Measurements from ENCODE around the gene CNPY4. TPM values are rescaled to one million over a fixed set of nuclear protein-coding genes. Genes with fewer than 3 reads are reported as not detected.
A peak's percentile ranks its signal among the peaks of the same experiment; 100 is the strongest.

CNPY4 gene
- total RNA-seq, 2 experiments from 2014 or later = 20.9 to 26.7 TPM

GRCh38 chr7:100130608-100131453 is 11.4 kb downstream of the CNPY4 start:
- TF ChIP-seq CTCF (conservative IDR thresholded peaks at IDR 0.05; ENCODE audit: low read length) (peak; percentile 81), EZH2phosphoT487 (IDR thresholded peaks at IDR 0.05; ENCODE audit: borderline replicate concordance, low read depth, low read length) (no peak)
- peaks cover 38% of the 10 kb centered on the region for H3K4me1 ChIP-seq (ENCODE audit: insufficient read depth, low read length, poor library complexity, severe bottlenecking)
- H3K36me3 ChIP-seq (ENCODE audit: insufficient read depth, low read length) = no peaks in the 10 kb centered on the region
- H3K4me2 ChIP-seq (ENCODE audit: low read length) = peak overlapping the region; percentile 60; the same call in 1 of the 2 replicates
- no TSS peak for BruUV-seq (replicated peaks)
- no peaks in the 10 kb centered on the region for H3K9me3 ChIP-seq (ENCODE audit: low read length)
- peak overlapping the region; percentile 27; the same call in 1 of the 2 replicates for H2AFZ ChIP-seq (ENCODE audit: low read length)
- ChIA-PET POLR2A (interaction anchor here (0.5 to 0.9 kb wide), 3 partner anchors 29 to 781 kb away, joined by 3 to 5 read pairs (median 4); partner anchors contain the start of genes AP4M1 and MCM7), CTCF (ENCODE audit: unreplicated experiment) (interaction anchor here (0.6 to 1.7 kb wide), 4 partner anchors 29 to 160 kb away, joined by 3 to 4 read pairs (median 3); partner anchors contain the start of gene AP4M1)
- H3K4me3 ChIP-seq (ENCODE audit: low read depth, low read length, poor library complexity, severe bottlenecking) = no peak overlapping the region
- no peaks in the 10 kb centered on the region for H3K79me2 ChIP-seq (ENCODE audit: insufficient read depth, low read depth, low read length)
- no peaks in the 10 kb centered on the region for H4K20me1 ChIP-seq (ENCODE audit: insufficient read depth, low read length)
- intact Hi-C loops (cut with micrococcal nuclease; ENCODE audit: unreplicated experiment) = loop anchor here (1.0 to 10.0 kb wide), 3 partner anchors 139 to 214 kb away; no protein-coding TSS in a partner anchor
- H3K9me2 ChIP-seq (ENCODE audit: insufficient read depth, low read length) = no peaks in the 10 kb centered on the region
- peak; percentile 78 for DNase-seq (ENCODE audit: low spot score)
- H3K27ac ChIP-seq (ENCODE audit: low read depth, low read length, poor library complexity, severe bottlenecking) = no peak overlapping the region

GRCh38 chr7:100132126-100132525 is 12.7 kb downstream of the CNPY4 start:
- no TSS peak for BruUV-seq (replicated peaks)
- no peaks in the 10 kb centered on the region for H3K9me3 ChIP-seq (ENCODE audit: low read length)
- no peaks in the 10 kb centered on the region for H3K36me3 ChIP-seq (ENCODE audit: insufficient read depth, low read length)
- ChIA-PET POLR2A (interaction anchor here (0.5 to 1.1 kb wide), 4 partner anchors 31 to 271 kb away, joined by 3 to 9 read pairs (median 4); no protein-coding TSS in a partner anchor), CTCF (ENCODE audit: unreplicated experiment) (no interaction called here)
- no peak overlapping the region for H2AFZ ChIP-seq (ENCODE audit: low read length)
- DNase-seq (ENCODE audit: low spot score) = no peak
- no peaks in the 10 kb centered on the region for H4K20me1 ChIP-seq (ENCODE audit: insufficient read depth, low read length)
- H3K4me2 ChIP-seq (ENCODE audit: low read length) = peak overlapping the region; percentile 27; the same call in 1 of the 2 replicates
- peaks cover 34% of the 10 kb centered on the region for H3K4me1 ChIP-seq (ENCODE audit: insufficient read depth, low read length, poor library complexity, severe bottlenecking)
- intact Hi-C loops (cut with micrococcal nuclease; ENCODE audit: unreplicated experiment) = loop anchor here (1.0 to 10.0 kb wide), 4 partner anchors 85 to 275 kb away; no protein-coding TSS in a partner anchor
- no peaks in the 10 kb centered on the region for H3K79me2 ChIP-seq (ENCODE audit: insufficient read depth, low read depth, low read length)
- no peaks in the 10 kb centered on the region for H3K9me2 ChIP-seq (ENCODE audit: insufficient read depth, low read length)
- no peak for TF ChIP-seq EZH2phosphoT487 (IDR thresholded peaks at IDR 0.05; ENCODE audit: borderline replicate concordance, low read depth, low read length)
- no peak for TF ChIP-seq CTCF (conservative IDR thresholded peaks at IDR 0.05; ENCODE audit: low read length)
- no peak overlapping the region for H3K4me3 ChIP-seq (ENCODE audit: low read depth, low read length, poor library complexity, severe bottlenecking)
- no peak overlapping the region for H3K27ac ChIP-seq (ENCODE audit: low read depth, low read length, poor library complexity, severe bottlenecking)

All from OCI-LY7 (cell line).